GM21619 (cell line): ENCODE results near the gene SLC6A6.

Source experiments
- ATAC-seq: cut with Tn5 transposase; IDR thresholded peaks from one replicate; pipeline ENCODE4 v1.9.1; 2021; ENCODE audit not compliant: unreplicated experiment

Gene SLC6A6

DNA sequence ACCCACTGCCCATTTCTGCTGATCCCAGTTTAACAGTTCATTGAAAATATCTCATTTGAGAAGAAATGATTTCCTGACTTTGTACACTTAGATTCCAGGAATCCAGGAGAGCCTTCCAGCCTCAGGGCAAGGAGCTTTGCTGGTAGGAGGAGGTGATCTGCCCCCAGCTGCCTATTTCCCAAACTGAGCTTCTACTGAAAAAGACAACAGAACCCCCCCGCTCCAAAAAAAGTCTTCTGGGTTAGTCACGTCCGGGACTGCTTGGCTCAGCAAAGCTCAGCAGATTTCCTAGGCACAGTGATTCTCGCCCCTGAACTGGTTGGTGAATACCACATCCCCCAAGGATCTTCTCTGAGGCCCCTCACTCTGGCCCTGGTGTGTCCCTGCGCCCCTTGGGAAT lies 13.1 kb downstream of the SLC6A6 start:
- ATAC-seq: no peak

GRCh38 chr3:14416453-14416852 lies 14.0 kb downstream of the SLC6A6 start:
- ATAC-seq: no peak

DNA sequence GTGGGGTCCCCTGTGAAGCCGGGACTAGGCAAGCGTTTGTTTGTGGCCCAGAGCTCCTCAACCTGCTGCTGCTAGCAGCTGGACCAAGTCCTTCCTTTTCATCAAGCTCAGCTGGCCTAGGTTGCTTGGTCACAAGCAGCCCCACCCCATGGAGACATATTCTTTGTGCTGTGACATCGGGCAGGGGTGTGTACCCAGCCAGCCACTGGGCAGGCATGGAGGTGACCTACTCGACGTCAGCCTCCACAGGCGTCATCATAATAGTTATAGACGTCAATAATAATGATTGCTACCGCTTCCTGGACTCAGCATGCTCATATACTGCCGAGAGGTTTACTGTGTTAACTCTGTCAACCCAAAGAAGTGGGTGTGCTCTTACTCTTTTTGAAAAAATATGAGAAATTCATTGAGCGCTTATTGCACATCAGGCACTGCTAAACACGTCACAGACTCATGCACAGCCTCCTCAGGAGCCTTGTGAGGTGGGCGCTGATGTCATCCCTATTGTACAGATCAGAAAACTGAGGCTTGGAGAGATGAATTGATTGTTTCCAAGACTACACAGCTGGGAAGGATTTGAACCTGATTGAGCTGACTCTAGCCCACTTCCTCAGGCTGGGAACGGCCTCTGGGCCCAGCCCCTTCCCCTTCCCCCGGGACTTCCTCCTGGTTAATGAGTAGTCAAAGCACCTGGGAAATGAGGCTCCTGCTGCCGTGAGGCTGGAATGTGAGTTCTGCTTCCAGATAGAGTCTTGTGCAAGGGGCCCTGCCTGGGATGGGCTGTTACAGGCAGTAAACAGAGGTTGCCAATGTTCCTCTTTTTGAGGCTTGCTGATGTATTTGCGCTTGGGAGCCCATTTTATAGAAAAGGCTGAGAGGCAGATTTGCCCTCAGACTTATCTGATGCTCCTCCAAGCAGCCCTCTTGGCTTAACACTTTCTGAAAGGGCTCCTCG lies 16.2 kb downstream of the SLC6A6 start:
- ATAC-seq: no peak

DNA sequence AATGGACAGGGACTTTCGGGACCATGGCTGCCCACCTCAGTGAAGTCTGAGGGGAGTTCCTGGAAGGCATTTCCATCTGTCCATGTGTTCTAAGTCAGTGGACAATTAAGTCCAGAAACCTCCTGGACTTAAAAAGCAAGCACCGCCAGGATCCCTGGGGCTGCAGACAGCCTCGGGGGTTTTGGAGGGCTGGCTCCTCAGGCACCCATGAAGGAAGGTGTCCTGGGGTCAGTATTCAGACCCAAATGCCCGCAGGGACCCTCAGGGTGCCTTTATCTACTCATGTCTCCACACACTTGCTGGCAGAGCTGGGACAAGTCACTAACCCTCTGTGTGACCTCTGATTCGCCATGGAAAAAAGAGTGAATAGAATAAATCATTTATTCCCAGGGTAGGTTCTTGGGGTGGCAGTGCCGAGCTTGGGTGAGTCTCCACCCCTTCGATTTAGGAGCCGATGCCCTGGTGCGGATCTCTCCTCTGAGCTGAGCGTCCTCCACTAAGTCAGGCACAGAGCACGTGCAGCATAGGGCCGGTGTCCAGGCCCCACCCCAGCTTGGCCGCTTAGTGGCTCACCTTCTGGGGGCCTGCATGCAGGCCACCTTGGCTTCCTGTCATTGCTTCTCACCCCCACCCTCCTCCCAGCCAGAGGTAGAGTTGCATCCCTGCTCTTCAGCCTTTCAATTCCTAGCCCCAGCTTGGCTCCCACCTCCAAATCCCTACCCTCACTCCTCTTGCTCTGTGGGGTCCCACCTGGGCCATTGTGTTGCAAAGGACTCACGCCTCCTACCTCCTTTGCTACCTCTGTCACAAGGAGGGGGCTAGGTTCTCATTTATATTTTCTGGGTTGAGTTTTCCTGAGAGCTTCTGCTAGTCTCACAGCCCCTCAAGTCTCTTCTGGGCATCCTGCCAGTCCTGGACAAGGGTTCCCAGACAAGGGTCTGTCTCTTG lies 19.9 kb downstream of the SLC6A6 start:
- ATAC-seq: no peak

- no peak for ATAC-seq
Measured at GRCh38 chr3:14423197-14423743, 20.9 kb downstream of the SLC6A6 start.

- ATAC-seq: no peak
Measured at GRCh38 chr3:14423963-14424362, 21.6 kb downstream of the SLC6A6 start.

DNA sequence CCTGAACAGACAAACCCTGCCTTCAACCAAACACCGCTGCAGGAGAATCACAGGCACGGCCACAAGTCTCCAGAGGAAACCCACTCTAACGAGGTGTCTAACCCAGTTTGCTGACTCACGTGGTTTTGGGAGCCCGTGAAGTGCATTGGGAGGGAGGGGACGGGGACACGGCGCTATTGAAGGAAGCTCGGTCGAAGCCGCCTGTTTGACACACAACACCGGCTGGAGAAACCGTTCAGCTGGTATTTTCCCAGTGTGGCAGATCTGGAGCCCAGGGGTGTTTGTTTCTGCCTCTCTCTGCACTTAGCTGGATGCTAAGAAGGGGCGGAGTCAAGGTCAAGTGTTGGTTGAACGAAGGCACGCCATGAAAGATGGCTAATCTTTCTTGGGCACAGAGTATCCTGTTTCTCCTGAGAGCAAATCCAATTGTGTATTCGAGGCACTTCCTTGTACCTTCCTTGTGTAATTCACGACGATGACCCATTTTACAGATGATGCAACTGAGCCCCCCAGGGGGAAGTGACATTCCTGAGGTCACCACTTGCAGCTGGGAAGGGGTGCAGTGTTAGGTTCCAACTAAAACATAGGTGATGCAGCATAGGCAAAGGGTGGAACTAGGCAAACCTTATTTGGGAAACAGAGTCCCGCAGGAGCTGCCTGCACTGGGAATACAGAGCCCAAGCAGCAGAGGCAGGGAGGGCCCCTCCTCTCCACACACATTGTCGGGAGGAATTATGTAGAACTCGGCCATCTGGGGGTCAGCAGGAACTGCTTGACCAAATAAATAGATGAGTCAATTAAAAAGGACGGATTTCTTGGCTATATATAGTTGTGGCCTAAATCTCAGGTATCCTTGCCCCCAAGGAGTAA lies 22.5 kb downstream of the SLC6A6 start:
- no peak for ATAC-seq

DNA sequence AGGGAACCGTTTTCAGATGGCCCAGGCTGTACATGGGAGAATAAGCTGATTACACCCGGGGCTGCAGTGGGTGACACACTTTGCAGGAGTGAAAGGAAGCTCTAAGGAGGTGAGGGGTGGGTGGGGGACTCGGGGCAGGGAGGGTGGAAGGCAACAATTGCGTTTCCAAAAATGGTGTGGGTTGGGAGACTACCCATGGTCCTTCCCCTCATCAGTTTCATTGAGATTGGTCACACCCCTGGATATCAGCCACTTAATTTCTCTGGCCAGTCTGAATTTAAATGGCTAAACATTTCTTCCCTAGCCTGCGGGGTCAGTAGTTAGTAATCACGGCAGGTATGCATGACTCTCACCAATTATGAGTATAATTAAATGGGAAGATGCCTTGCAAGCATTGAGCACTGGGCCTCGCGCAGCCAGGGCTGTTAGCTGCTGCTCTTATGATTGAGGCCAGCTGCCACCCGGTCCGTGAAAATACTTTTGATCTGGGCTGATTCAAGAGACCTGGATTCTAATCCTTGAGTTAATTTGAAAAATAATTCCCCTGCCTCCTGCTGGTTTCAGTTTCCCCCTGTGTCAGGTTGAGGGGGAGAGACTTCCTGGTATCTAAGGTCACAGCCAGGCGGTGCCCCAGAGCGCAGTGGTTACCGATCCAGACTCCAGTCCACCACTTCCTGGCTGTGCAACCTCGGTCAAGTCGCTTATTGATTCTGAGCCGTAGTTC lies 23.3 kb downstream of the SLC6A6 start:
- peak; percentile 44 for ATAC-seq

GRCh38 chr3:14426305-14426620 lies 23.9 kb downstream of the SLC6A6 start:
- no peak for ATAC-seq

GRCh38 chr3:14428087-14429033 lies 26.0 kb downstream of the SLC6A6 start:
- no peak for ATAC-seq

GRCh38 chr3:14429237-14429636 lies 26.8 kb downstream of the SLC6A6 start:
- no peak for ATAC-seq

DNA sequence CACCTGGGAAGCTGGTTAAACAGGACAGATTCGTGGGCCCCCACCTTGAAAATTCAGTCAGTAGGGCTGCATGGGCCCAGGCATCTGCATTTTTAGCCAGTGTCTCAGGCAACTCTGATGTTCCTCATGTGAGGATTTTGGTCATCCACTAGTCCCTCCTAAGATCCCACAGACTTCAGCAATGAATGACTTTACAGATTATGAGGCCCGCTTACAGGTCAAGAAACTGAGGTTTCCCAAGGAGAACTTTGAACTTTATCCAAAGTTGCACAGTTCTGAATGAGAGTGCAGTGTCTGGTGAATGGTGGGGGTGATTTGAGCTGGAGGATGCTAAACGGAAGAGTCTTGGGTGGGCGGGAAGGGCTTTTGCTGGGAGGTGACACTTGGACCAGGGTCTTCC lies 27.2 kb downstream of the SLC6A6 start:
- ATAC-seq: no peak

- no peak for ATAC-seq
Measured at GRCh38 chr3:14430053-14430452, 27.6 kb downstream of the SLC6A6 start.

- ATAC-seq: no peak
Measured at GRCh38 chr3:14430706-14431451, 28.5 kb downstream of the SLC6A6 start.

DNA sequence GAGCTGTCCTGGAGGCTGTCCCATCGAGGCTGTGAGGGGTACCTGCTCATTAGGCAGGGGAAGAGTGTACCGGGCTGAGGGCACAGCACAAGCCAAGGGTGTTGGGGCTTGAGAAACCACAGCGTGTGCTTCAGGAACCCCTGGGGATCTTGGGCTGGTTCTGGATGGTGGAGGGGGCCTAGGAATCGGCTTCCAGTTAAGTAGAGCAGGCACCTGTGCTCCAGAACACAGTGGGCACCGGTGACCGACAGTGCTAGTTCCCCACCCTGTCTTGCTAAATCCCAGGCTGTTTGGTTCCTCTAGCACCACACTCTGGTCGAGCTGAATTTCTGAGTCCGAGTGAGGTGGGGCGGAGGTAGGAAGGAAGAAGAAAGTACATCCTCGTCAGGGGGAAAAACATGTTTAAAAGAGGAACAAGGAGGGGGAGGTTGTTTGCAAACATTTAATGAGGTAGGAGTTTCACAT lies 29.1 kb downstream of the SLC6A6 start:
- peak; percentile 28 for ATAC-seq

DNA sequence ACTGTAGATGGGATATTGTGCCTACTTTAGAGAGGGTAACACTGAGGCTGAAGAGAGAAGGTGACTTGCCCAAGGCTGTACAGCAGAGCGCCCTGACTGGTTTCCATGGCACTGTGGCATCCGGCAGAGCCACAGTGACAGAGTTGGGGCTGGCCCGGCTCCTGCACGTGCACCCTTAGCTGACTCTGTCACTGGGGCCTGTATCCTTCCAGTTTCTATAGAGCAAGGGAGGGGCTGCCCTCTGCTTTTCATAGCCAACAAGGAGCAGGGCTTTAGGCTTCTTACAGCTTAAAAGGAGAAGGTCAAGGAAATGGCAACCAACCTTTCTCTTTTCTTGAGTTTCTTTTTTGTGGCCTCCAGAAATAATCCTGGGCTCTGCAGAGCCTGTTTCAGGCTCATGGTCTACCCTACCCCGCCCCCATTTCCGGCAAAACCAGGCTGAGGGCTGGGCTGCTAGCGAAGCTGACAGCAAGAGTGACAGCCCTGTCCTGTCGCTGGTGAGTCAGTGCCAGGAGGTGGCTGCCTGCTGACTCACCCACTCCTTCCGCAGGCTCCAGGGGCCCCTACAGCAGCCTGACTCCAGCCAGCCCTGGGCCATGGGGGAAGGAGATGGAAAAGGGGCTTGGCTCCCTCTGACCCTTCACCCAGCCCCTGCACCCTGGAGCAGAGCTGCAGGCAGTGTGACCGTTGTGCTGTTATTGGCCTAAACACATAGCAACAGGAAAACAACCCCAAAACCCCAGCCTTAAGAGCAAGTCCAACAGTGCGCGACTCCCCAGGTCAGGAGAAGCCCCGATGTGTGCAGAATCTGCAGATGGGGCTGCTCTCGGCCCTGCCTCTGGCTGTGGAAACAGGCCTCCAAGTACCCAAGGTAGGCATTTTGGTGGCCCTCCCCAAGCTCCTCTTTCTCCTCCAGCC lies 29.8 kb downstream of the SLC6A6 start:
- peak; percentile 75 for ATAC-seq

DNA sequence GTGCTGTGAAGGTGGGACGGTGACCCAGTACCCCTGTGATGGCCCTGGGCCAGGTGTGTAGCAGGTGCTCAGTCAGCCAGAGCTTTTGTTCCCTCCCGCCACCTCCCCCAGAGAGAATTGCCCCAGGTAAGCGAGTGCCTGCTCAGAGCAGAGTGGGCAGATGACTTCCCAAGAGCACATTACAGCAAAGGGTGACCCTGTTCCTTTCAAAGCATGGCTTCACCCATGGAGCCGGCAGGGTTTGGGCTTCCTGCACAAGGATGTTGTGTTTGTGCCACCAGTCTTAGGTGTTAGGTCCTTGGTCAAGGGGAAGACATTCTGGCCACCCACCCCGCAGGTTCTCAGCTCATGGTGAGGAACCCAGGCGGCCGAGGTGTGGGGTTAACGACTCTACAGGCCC lies 30.7 kb downstream of the SLC6A6 start:
- no peak for ATAC-seq
